ENCODE measurements around the gene SLC8A3.

Gene SLC8A3

DNA sequence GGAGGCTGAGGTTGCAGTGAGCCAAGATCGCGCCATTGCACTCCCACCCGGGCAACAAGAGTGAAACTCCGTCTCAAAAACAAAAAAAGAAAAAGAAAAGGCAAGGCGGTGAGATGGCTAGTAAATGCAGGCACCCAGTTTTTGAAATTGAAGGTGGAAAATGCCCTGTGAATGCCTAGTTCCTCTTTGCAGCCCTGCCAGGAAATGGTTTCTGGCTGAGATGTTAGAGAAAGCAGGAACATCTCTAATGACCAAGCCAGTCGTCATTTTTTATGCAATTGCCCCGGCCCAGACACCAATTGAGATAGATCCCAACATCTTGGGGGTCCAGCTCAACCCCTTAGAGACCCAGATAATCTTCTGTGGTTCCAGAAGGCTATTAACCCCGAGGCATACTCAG is 17.0 kb downstream of the SLC8A3 start:
- H3K79me2 ChIP-seq (ENCODE audit: insufficient read depth, low read length) = no peaks in the 10 kb centered on the region
- H3K9ac ChIP-seq (ENCODE audit: low read depth, low read length, poor library complexity, severe bottlenecking) = no peak overlapping the region
- no peak overlapping the region for H2AFZ ChIP-seq (ENCODE audit: low read length)
- H3K27me3 ChIP-seq (ENCODE audit: insufficient read depth, low read length, poor library complexity, severe bottlenecking) = no peaks in the 10 kb centered on the region
- no peak overlapping the region for H3K4me3 ChIP-seq (ENCODE audit: low read length, poor library complexity, severe bottlenecking)
- no peaks in the 10 kb centered on the region for H3K9me2 ChIP-seq (replicated peaks; ENCODE audit: low read depth, low read length)
- no peak for TF ChIP-seq EZH2phosphoT487 (IDR thresholded peaks at IDR 0.05; ENCODE audit: borderline replicate concordance)
- TF ChIP-seq, protein P1, sequence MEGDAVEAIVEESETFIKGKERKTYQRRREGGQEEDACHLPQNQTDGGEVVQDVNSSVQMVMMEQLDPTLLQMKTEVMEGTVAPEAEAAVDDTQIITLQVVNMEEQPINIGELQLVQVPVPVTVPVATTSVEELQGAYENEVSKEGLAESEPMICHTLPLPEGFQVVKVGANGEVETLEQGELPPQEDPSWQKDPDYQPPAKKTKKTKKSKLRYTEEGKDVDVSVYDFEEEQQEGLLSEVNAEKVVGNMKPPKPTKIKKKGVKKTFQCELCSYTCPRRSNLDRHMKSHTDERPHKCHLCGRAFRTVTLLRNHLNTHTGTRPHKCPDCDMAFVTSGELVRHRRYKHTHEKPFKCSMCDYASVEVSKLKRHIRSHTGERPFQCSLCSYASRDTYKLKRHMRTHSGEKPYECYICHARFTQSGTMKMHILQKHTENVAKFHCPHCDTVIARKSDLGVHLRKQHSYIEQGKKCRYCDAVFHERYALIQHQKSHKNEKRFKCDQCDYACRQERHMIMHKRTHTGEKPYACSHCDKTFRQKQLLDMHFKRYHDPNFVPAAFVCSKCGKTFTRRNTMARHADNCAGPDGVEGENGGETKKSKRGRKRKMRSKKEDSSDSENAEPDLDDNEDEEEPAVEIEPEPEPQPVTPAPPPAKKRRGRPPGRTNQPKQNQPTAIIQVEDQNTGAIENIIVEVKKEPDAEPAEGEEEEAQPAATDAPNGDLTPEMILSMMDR (conservative IDR thresholded peaks at IDR 0.05; ENCODE audit: low read length) = no peak
- H3K36me3 ChIP-seq (ENCODE audit: insufficient read depth, low read length) = no peaks in the 10 kb centered on the region
- H4K20me1 ChIP-seq (ENCODE audit: insufficient read depth, low read length, poor library complexity, severe bottlenecking) = no peaks in the 10 kb centered on the region
- H3K4me2 ChIP-seq (ENCODE audit: low read depth, low read length, poor library complexity, severe bottlenecking) = no peak overlapping the region
- H3K9me3 ChIP-seq (ENCODE audit: insufficient read depth, low read depth, low read length) = no peaks in the 10 kb centered on the region
- H3K4me1 ChIP-seq (ENCODE audit: insufficient read depth, low read length, poor library complexity, severe bottlenecking) = no peaks in the 10 kb centered on the region
- no peaks in the 10 kb centered on the region for H3F3A ChIP-seq (ENCODE audit: low read depth)

DNA sequence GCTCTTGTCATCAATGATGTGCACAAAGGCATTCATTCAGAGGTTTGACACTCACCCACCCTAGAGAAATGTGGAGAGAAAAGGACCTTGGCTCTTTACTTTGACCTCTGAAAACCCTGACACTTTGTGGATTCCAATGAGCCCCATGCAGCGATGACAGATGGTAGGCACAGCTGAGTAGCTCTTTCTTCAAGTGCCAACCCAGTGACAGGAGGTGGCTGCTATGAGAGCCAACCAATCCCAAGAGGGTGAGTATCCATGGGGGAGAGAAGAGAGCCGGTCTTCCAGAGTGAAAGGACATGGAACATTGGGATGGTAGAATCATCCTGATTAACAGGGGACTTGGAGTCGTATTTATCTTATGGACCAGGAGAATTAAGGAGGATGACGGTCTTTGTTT is 17.8 kb downstream of the SLC8A3 start:
- no peaks in the 10 kb centered on the region for H3K36me3 ChIP-seq (ENCODE audit: insufficient read depth, low read length)
- no peak overlapping the region for H3K4me3 ChIP-seq (ENCODE audit: low read length, poor library complexity, severe bottlenecking)
- H3K9me3 ChIP-seq (ENCODE audit: insufficient read depth, low read depth, low read length) = no peaks in the 10 kb centered on the region
- H3K79me2 ChIP-seq (ENCODE audit: insufficient read depth, low read length) = no peaks in the 10 kb centered on the region
- no peaks in the 10 kb centered on the region for H4K20me1 ChIP-seq (ENCODE audit: insufficient read depth, low read length, poor library complexity, severe bottlenecking)
- no peaks in the 10 kb centered on the region for H3K27me3 ChIP-seq (ENCODE audit: insufficient read depth, low read length, poor library complexity, severe bottlenecking)
- no peaks in the 10 kb centered on the region for H3K9me2 ChIP-seq (replicated peaks; ENCODE audit: low read depth, low read length)
- H3K4me2 ChIP-seq (ENCODE audit: low read depth, low read length, poor library complexity, severe bottlenecking) = no peak overlapping the region
- H3K9ac ChIP-seq (ENCODE audit: low read depth, low read length, poor library complexity, severe bottlenecking) = no peak overlapping the region
- H3F3A ChIP-seq (ENCODE audit: low read depth) = no peaks in the 10 kb centered on the region
- TF ChIP-seq EZH2phosphoT487 (IDR thresholded peaks at IDR 0.05; ENCODE audit: borderline replicate concordance) = no peak
- TF ChIP-seq, protein P1 (conservative IDR thresholded peaks at IDR 0.05; ENCODE audit: low read length) = no peak
- H2AFZ ChIP-seq (ENCODE audit: low read length) = no peak overlapping the region
- H3K4me1 ChIP-seq (ENCODE audit: insufficient read depth, low read length, poor library complexity, severe bottlenecking) = no peaks in the 10 kb centered on the region

DNA sequence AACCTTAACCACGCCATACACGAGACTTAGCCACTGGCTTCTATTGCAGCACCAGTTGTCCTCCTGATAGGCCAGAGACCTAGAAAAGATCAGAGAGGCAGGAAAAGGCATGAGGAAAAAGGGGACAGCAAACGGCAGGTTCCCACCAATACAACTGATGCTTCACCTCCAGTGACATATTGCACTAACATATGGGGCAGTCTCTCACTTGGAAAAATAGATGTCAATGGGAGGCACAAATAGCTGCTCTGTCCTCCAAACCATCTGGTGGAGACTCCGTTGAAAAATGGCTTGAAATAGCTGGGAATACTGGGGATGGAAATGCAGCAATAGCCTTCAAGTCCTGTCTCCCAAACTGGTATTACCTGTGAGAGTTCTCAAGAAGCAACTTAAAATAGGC is 20.3 kb downstream of the SLC8A3 start:
- H3K36me3 ChIP-seq (ENCODE audit: insufficient read depth, low read length) = no peaks in the 10 kb centered on the region
- no peaks in the 10 kb centered on the region for H3F3A ChIP-seq (ENCODE audit: low read depth)
- H3K9me2 ChIP-seq (replicated peaks; ENCODE audit: low read depth, low read length) = no peaks in the 10 kb centered on the region
- no peak overlapping the region for H3K4me3 ChIP-seq (ENCODE audit: low read length, poor library complexity, severe bottlenecking)
- no peak overlapping the region for H2AFZ ChIP-seq (ENCODE audit: low read length)
- no peak overlapping the region for H3K4me2 ChIP-seq (ENCODE audit: low read depth, low read length, poor library complexity, severe bottlenecking)
- H3K4me1 ChIP-seq (ENCODE audit: insufficient read depth, low read length, poor library complexity, severe bottlenecking) = peaks cover 6% of the 10 kb centered on the region
- no peak overlapping the region for H3K9ac ChIP-seq (ENCODE audit: low read depth, low read length, poor library complexity, severe bottlenecking)
- no peaks in the 10 kb centered on the region for H4K20me1 ChIP-seq (ENCODE audit: insufficient read depth, low read length, poor library complexity, severe bottlenecking)
- no peaks in the 10 kb centered on the region for H3K79me2 ChIP-seq (ENCODE audit: insufficient read depth, low read length)
- H3K27me3 ChIP-seq (ENCODE audit: insufficient read depth, low read length, poor library complexity, severe bottlenecking) = no peaks in the 10 kb centered on the region
- no peak for TF ChIP-seq EZH2phosphoT487 (IDR thresholded peaks at IDR 0.05; ENCODE audit: borderline replicate concordance)
- TF ChIP-seq, protein P1 (conservative IDR thresholded peaks at IDR 0.05; ENCODE audit: low read length) = no peak
- H3K9me3 ChIP-seq (ENCODE audit: insufficient read depth, low read depth, low read length) = no peaks in the 10 kb centered on the region

All from Loucy (cell line).